GM21723 (cell line): ENCODE data around the gene SERPINA5.

Source experiments
- ATAC-seq: cut with Tn5 transposase; IDR thresholded peaks from one replicate; pipeline ENCODE4 v1.9.1; 2021; ENCODE audit warnings: mild to moderate bottlenecking, moderate library complexity; ENCODE audit not compliant: unreplicated experiment

Gene SERPINA5

GRCh38 chr14:94548999-94549985, 31.9 kb upstream of the SERPINA5 start:
- no peak for ATAC-seq

GRCh38 chr14:94550041-94550440, 31.2 kb upstream of the SERPINA5 start:
- no peak for ATAC-seq

GRCh38 chr14:94555991-94556390, 25.2 kb upstream of the SERPINA5 start:
- ATAC-seq, result no peak

GRCh38 chr14:94557327-94557726, 23.9 kb upstream of the SERPINA5 start:
- ATAC-seq, result no peak

GRCh38 chr14:94558842-94559241, 22.4 kb upstream of the SERPINA5 start:
- ATAC-seq, result no peak

- no peak for ATAC-seq
These were observed 21.5 kb upstream of the SERPINA5 start for GRCh38 chr14:94559638-94560290.

GRCh38 chr14:94560291-94560665, 20.9 kb upstream of the SERPINA5 start:
- no peak for ATAC-seq

GRCh38 chr14:94560751-94561655, 20.2 kb upstream of the SERPINA5 start, which contains the start of gene SERPINA4:
SERPINA4 (plus strand) TSS chr14:94561442; CDS start chr14:94563483, 2,041 bp downstream.
- no peak for ATAC-seq

GRCh38 chr14:94561656-94562010, 19.6 kb upstream of the SERPINA5 start:
- ATAC-seq, result no peak

- no peak for ATAC-seq
These were observed 19.2 kb upstream of the SERPINA5 start for GRCh38 chr14:94562022-94562421.

- no peak for ATAC-seq
These were observed 18.0 kb upstream of the SERPINA5 start for GRCh38 chr14:94562941-94563883.

- ATAC-seq, result no peak
These were observed 16.8 kb upstream of the SERPINA5 start for GRCh38 chr14:94564381-94564780.

- no peak for ATAC-seq
These were observed 13.0 kb upstream of the SERPINA5 start for GRCh38 chr14:94568186-94568585.

GRCh38 chr14:94569381-94570001, 11.7 kb upstream of the SERPINA5 start:
- ATAC-seq, result no peak

- ATAC-seq, result no peak
These were observed 11.2 kb upstream of the SERPINA5 start for GRCh38 chr14:94570002-94570400.

GRCh38 chr14:94570440-94570839, 10.8 kb upstream of the SERPINA5 start:
- ATAC-seq, result no peak

GRCh38 chr14:94571395-94571794, 9.8 kb upstream of the SERPINA5 start:
- no peak for ATAC-seq

- no peak for ATAC-seq
These were observed 9.3 kb upstream of the SERPINA5 start for GRCh38 chr14:94571950-94572349.

GRCh38 chr14:94572637-94573303, 8.5 kb upstream of the SERPINA5 start:
- ATAC-seq, result no peak
